GM19238 (cell line): ENCODE measurements around the gene CRYM.
"Not testable (repeated sequence)": the region's sequence is repeated elsewhere in the genome, so short reads cannot be mapped to it uniquely, and the experiment has no call there.

Source experiments
- DNase-seq: peaks from one replicate; pipeline ENCODE4 v3.0.0; 2011; ENCODE audit warnings: low spot score; ENCODE audit not compliant: insufficient read length

CRYM gene

GRCh38 chr16:21277927-21278706, at the start of gene CRYM:
TSS of gene CRYM (minus strand) at chr16:21278290. CDS start at chr16:21278251, 39 bp downstream.
- DNase-seq, result peak; percentile 78

GRCh38 chr16:21327046-21327445, 49.0 kb upstream of the CRYM start:
- DNase-seq, result no peak

GRCh38 chr16:21326459-21326858, 48.4 kb upstream of the CRYM start:
- no peak for DNase-seq

GRCh38 chr16:21324267-21324666, 46.2 kb upstream of the CRYM start:
- DNase-seq, result no peak

GRCh38 chr16:21322251-21322650, 44.2 kb upstream of the CRYM start:
- DNase-seq, result not testable (repeated sequence)

GRCh38 chr16:21321736-21322135, 43.6 kb upstream of the CRYM start:
- DNase-seq, result no peak

- DNase-seq, result no peak
These were observed 36.2 kb upstream of the CRYM start for GRCh38 chr16:21314339-21314738.

- DNase-seq, result not testable (repeated sequence)
These were observed 34.8 kb upstream of the CRYM start for GRCh38 chr16:21312863-21313372.

GRCh38 chr16:21312046-21312445, 34.0 kb upstream of the CRYM start:
- not testable (repeated sequence) for DNase-seq

- not testable (repeated sequence) for DNase-seq
These were observed 28.6 kb upstream of the CRYM start for GRCh38 chr16:21306712-21307111.

GRCh38 chr16:21302898-21303528, 24.9 kb upstream of the CRYM start:
- no peak for DNase-seq

- no peak for DNase-seq
These were observed 24.4 kb upstream of the CRYM start for GRCh38 chr16:21302454-21302853.

GRCh38 chr16:21301895-21302291, 23.8 kb upstream of the CRYM start:
- no peak for DNase-seq

- DNase-seq, result peak; percentile 74
These were observed 23.2 kb upstream of the CRYM start for GRCh38 chr16:21301168-21301894.

- peak; percentile 60 for DNase-seq
These were observed 22.4 kb upstream of the CRYM start for GRCh38 chr16:21300309-21301167.

GRCh38 chr16:21289789-21290188, 11.7 kb upstream of the CRYM start:
- not testable (repeated sequence) for DNase-seq

- DNase-seq, result no peak
These were observed 7.2 kb upstream of the CRYM start for GRCh38 chr16:21285314-21285713.

GRCh38 chr16:21284414-21284813, 6.3 kb upstream of the CRYM start:
- DNase-seq, result no peak

GRCh38 chr16:21283521-21284289, 5.6 kb upstream of the CRYM start:
- no peak for DNase-seq

GRCh38 chr16:21281698-21282389, 3.8 kb upstream of the CRYM start:
- no peak for DNase-seq
